Erythroblast (primary cell): ENCODE measurements around the gene HDAC2.
A peak's percentile ranks its signal among the peaks of the same experiment; 100 is the strongest.
"Not testable (repeated sequence)": the region's sequence is repeated elsewhere in the genome, so short reads cannot be mapped to it uniquely, and the experiment has no call there.

Source experiments
- DNase-seq, 2 experiments: peaks; one replicate each; lab custom pipeline; 2025; lab: John Stamatoyannopoulos, UW
- GATA1 ChIP-seq: IDR thresholded peaks from 2 replicates; pipeline ENCODE4 v1.6.1; 2011; ENCODE audit warnings: low read depth, mild to moderate bottlenecking, control low read depth, low read length, moderate library complexity
- POLR2A ChIP-seq: IDR thresholded peaks from 2 replicates; pipeline ENCODE4 v1.6.1; 2011; ENCODE audit warnings: mild to moderate bottlenecking, low read length

Gene HDAC2

GRCh38 chr6:113970805-113971676 lies at the start of gene HDAC2:
Gene HDAC2, minus strand, starts transcription at chr6:113971148. Its CDS starts 240 bp downstream, at chr6:113970908.
- peak; percentile 93 for DNase-seq
- TF ChIP-seq POLR2A = peak; percentile 79
- TF ChIP-seq GATA1 = no peak

GRCh38 chr6:114020196-114020595 lies 49.2 kb upstream of the HDAC2 start:
- TF ChIP-seq POLR2A (no peak), GATA1 (no peak)
- DNase-seq = no peak

DNA sequence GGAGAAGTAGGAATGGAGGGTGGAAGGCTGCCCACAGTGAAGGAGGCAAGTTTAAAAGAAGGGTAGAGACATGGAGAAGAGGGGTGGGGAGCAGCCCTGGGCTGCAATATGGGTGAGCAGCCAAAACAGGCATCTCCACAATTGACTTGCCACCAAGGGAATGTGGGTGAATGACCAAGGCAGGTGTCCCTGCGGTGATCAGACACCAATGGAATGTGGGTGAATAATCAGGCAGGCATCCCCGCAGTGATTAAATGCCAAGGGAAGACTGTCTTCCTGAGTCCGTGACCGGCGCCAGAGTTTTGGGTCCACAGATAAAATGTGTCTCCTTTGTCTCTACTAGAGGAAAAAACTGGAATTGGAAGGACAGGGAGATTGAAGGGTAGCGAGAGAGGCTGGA lies 46.2 kb upstream of the HDAC2 start:
- DNase-seq = not testable (repeated sequence)

DNA sequence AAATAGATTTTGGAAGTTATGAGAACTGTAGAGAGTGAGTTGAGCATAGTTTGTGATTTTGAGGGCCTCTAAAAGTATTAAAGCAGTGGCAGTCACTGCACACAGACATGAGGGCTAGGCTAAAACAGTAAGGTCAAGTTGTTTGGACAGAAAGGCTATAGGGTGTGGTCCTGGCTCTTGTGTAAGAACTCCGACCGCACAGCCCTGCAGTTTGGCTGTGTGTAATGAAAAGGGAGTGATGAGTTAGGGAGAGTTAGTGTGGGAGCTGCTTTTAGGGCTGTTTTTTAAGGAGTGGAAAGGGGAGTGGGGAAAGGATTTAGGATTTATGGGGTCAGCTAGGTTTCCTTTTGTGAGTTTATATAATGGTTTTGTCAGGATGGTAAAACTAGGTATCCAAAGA lies 43.2 kb upstream of the HDAC2 start:
- not testable (repeated sequence) for DNase-seq

DNA sequence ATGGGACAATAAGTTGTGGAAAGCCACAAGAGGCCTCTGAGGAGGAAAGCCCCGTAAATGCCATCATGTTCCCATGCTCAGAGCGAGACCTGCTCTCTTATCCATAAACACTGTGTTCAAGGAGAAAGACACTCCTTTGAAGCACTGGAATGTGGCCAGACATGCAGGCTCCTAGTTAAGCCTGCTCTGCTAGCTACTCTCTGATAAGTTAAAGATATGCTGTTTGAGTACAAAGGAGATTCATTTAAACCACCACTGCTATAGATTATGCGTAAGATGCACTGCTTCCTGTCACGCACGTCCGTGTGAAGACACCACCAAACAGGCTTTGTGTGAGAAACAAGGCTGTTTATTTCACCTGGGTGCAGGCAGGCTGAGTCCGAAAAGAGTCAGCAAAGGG lies 40.5 kb upstream of the HDAC2 start:
- DNase-seq = not testable (repeated sequence)

DNA sequence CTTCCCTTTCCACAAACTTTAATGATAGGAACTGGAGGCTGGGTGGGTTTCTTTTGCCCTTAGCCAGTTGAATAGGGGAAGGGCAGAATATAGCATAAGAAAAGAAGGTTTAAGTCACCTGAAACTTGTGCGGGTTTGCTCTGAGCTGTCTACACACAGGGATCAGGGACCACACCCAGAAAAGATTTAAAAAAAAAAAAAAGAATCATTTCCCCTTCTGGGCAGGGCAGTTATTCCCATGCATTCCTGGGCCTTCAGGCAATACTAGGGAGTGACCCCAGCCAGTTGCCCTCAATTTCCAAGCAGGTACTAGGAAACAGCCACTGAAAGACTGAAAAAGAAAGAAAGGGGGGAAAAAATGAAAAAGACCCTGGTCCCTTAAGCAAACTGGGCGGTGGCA lies 39.6 kb upstream of the HDAC2 start:
- TF ChIP-seq POLR2A (no peak), GATA1 (no peak)
- no peak for DNase-seq

DNA sequence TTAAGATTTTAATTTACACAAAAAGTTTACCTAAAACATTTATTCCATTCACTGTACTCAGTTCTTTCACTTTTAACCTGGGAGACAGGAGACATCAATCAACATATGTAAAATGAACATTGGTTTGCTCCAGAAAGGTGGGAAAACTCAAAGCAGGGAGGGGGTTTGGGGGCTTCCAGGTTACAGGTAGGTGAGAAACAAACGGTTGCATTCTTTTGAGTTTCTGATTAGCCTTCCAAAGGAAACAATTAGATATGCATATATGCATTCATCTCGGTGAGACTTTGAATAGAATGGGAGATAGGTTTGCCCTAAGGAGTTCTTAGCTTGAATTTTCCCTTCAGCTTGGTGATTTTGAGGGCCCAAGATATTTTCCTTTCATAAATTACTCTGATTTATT lies 38.2 kb upstream of the HDAC2 start:
- no peak for TF ChIP-seq POLR2A
- no peak for DNase-seq

DNA sequence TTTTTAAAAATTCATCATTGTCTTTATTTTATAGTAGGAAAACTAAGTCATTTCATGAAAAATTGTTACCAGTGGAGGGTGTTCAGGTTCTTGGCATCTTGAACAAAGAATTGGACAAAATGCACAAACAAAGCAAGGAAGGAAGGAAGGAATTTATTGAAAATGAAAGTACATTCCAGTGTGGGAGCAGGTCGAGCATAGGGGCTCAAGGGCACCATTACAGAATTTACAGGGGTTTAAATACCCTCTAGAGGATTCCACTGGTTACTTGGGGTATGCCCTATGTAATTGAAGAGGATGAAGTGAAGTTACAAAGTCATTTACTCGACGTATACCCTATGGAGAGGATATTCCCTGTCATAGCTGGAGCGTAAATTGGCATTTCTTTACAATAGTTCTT lies 37.4 kb upstream of the HDAC2 start:
- DNase-seq = no peak
- no peak for TF ChIP-seq POLR2A

DNA sequence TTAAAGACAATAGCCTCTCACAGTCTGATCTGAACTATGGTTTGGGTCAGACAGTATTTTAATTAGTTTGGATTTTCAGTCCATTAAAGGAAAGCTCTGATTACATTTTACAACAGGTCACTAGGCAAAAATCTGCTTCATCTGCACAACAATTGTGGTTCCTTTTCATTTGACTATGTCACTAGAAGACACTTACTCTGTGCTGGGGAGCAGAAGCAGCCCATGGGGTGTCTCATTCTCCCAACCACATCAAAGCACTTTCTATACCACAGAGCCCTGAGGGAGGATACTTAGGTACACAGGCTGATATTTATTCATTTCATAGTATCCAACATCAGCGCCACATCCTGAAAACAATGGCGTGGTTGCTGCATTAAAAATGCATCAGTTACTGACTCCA lies 36.6 kb upstream of the HDAC2 start:
- TF ChIP-seq GATA1 = no peak
- TF ChIP-seq POLR2A = no peak
- DNase-seq = no peak

DNA sequence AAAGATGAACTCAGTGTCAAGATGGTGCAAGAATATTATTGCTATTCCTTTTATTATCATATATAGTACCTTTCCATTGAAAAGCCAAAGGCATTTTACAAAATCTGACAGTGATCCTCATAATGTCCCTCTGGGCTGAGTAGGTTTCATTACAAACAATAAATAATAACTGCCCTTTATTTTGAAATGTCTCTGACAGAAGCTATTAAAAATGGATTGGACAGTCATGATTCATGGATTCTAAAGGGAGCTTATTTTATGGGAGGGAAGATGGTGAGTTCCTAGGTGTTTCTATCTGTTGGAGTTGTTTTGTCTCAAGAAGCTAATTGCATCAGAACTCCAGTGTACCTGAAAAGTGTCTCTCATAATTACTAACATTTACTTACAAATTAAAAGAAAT lies 30.4 kb upstream of the HDAC2 start:
- TF ChIP-seq POLR2A (no peak), GATA1 (no peak)
- no peak for DNase-seq

- DNase-seq = no peak
Measured at GRCh38 chr6:114000069-114000468, 29.1 kb upstream of the HDAC2 start.

GRCh38 chr6:113999284-113999683 lies 28.3 kb upstream of the HDAC2 start:
- no peak for TF ChIP-seq GATA1
- TF ChIP-seq POLR2A = no peak
- DNase-seq = no peak

More at GRCh38 chr6:114000069-114000468, 29.1 kb upstream of the HDAC2 start:
- TF ChIP-seq POLR2A (no peak), GATA1 (no peak)

DNA sequence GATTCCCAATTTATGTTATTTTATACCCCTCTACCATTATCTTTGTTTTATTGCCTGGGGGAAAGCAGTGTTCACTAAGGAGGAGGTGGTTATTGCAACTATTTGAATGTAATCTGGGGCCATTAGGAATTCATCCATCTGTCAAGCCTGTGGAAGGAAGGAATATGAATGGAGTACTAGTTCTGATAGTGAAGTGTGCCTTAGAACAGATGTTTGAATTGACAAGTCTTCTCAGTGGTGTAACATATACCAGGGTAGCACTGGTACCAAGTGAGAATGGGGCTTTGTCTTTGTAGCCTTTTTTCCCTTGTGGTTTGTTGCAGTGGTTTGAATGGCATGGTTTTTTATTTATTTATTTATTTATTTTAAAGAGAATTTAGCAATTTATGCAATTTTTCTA lies 27.9 kb upstream of the HDAC2 start:
- no peak for DNase-seq
- TF ChIP-seq POLR2A = no peak
- no peak for TF ChIP-seq GATA1

- TF ChIP-seq POLR2A (no peak), GATA1 (no peak)
- DNase-seq = no peak
Measured at GRCh38 chr6:113997116-113997515, 26.2 kb upstream of the HDAC2 start.

- no peak for TF ChIP-seq POLR2A
- no peak for TF ChIP-seq GATA1
- DNase-seq = no peak
Measured at GRCh38 chr6:113995634-113996033, 24.7 kb upstream of the HDAC2 start.
